Frontal cortex (tissue), 4 donors: ENCODE data around the gene KY. TPM values are rescaled to one million over a fixed set of nuclear protein-coding genes. Genes with fewer than 3 reads are reported as not detected.
A peak's percentile ranks its signal among the peaks of the same experiment; 100 is the strongest.

Experiments used
- DNase-seq, 2 donors: peaks; one replicate each; pipeline ENCODE4 v3.0.0; 2012; ENCODE audit warnings: low spot score in 2 of 2
- FAIRE-seq: peaks from 2 replicates; lab custom pipeline; 2012; peaks lifted over from hg19 to GRCh38; lab: Jason Lieb, UNC
- total RNA-seq: library from RNA; depleted of rRNA; stranded (reverse); fragments of >200 nt; gene quantifications from one replicate; pipeline ENCODE4 v1.2.3, GENCODE V29; 2014
- donor health status: control.
- donor health status: control.
- donor health status: control.

KY gene
- 0.41 TPM for total RNA-seq

GRCh38 chr3:134650431-134651346 lies at the start of gene KY:
Gene KY (minus strand): TSS chr3:134651022. CDS start chr3:134650960, 62 bp downstream.
- DNase-seq (peak; percentile 50 to 72), FAIRE-seq (no peak)

- DNase-seq (no peak), FAIRE-seq (no peak)
Measured at GRCh38 chr3:134699721-134700120, 48.9 kb upstream of the KY start.

GRCh38 chr3:134699141-134699711 lies 48.4 kb upstream of the KY start:
- FAIRE-seq, result no peak
- DNase-seq, result no peak

- no peak for DNase-seq
- no peak for FAIRE-seq
Measured at GRCh38 chr3:134697830-134698689, 47.2 kb upstream of the KY start.

GRCh38 chr3:134696155-134696554 lies 45.3 kb upstream of the KY start:
- no peak for FAIRE-seq
- no peak for DNase-seq

- FAIRE-seq (no peak), DNase-seq (no peak)
Measured at GRCh38 chr3:134694946-134695543, 44.2 kb upstream of the KY start.

- DNase-seq (no peak), FAIRE-seq (no peak)
Measured at GRCh38 chr3:134694466-134694865, 43.6 kb upstream of the KY start.

- FAIRE-seq, result no peak
- no peak for DNase-seq
Measured at GRCh38 chr3:134693804-134694203, 43.0 kb upstream of the KY start.

- DNase-seq (no peak), FAIRE-seq (no peak)
Measured at GRCh38 chr3:134693226-134693625, 42.4 kb upstream of the KY start.

GRCh38 chr3:134690226-134690625 lies 39.4 kb upstream of the KY start:
- FAIRE-seq (no peak), DNase-seq (no peak)

- DNase-seq (no peak), FAIRE-seq (no peak)
Measured at GRCh38 chr3:134687642-134688041, 36.8 kb upstream of the KY start.

- FAIRE-seq, result no peak
- no peak for DNase-seq
Measured at GRCh38 chr3:134685929-134686802, 35.3 kb upstream of the KY start.

GRCh38 chr3:134682196-134682880 lies 31.5 kb upstream of the KY start:
- FAIRE-seq (no peak), DNase-seq (no peak)

- FAIRE-seq (no peak), DNase-seq (no peak)
Measured at GRCh38 chr3:134681522-134681900, 30.7 kb upstream of the KY start.

GRCh38 chr3:134680796-134681521 lies 30.1 kb upstream of the KY start:
- FAIRE-seq, result no peak
- no peak for DNase-seq

GRCh38 chr3:134677987-134678308 lies 27.1 kb upstream of the KY start:
- DNase-seq, result no peak
- FAIRE-seq, result no peak

- FAIRE-seq (no peak), DNase-seq (no peak)
Measured at GRCh38 chr3:134677196-134677986, 26.6 kb upstream of the KY start.
